ENCODE measurements around the gene CDH12. TPM values are rescaled to one million over a fixed set of nuclear protein-coding genes. Genes with fewer than 3 reads are reported as not detected.

CDH12 gene
- total RNA-seq, 4 donors from 2014 or later: 0.12 TPM; not detected in 3

GRCh38 chr5:22557251-22557650 lies 295.9 kb downstream of the CDH12 start:
- TF ChIP-seq CTCF (IDR thresholded peaks at IDR 0.05) (no peak), POLR2A (IDR thresholded peaks at IDR 0.05) (no peak), EP300 (IDR thresholded peaks at IDR 0.05) (no peak), POLR2AphosphoS5 (IDR thresholded peaks at IDR 0.05) (no peak)
- no peaks in the 10 kb centered on the region for H3K27me3 ChIP-seq
- no peak overlapping the region for H3K27ac ChIP-seq
- no peaks in the 10 kb centered on the region for H3K9me3 ChIP-seq
- H3K36me3 ChIP-seq: no peaks in the 10 kb centered on the region
- no peak for ATAC-seq
- 80 to 84% methylated on average over 5 to 6 of the region's 6 CpGs for WGBS, 2 donors (ENCODE audit: low coverage in 1 of 2)
- no peaks in the 10 kb centered on the region for H3K4me1 ChIP-seq
- no peak overlapping the region for H3K4me3 ChIP-seq

GRCh38 chr5:22554475-22554874 lies 298.7 kb downstream of the CDH12 start:
- Histone ChIP-seq H3K27ac (no peak overlapping the region), H3K4me1 (no peaks in the 10 kb centered on the region), H3K36me3 (no peaks in the 10 kb centered on the region), H3K9me3 (no peaks in the 10 kb centered on the region), H3K4me3 (no peak overlapping the region), H3K27me3 (no peaks in the 10 kb centered on the region)
- no peak for ATAC-seq
- TF ChIP-seq POLR2A (IDR thresholded peaks at IDR 0.05): no peak
- TF ChIP-seq EP300 (IDR thresholded peaks at IDR 0.05): no peak
- TF ChIP-seq POLR2AphosphoS5 (IDR thresholded peaks at IDR 0.05): no peak

- 72 to 80% methylated on average over 4 of the region's 4 CpGs for WGBS, 2 donors (ENCODE audit: low coverage in 1 of 2)
- TF ChIP-seq EP300 (IDR thresholded peaks at IDR 0.05) (no peak), CTCF (IDR thresholded peaks at IDR 0.05) (no peak), POLR2A (IDR thresholded peaks at IDR 0.05) (no peak), POLR2AphosphoS5 (IDR thresholded peaks at IDR 0.05) (no peak)
These were observed 303.1 kb downstream of the CDH12 start for GRCh38 chr5:22549876-22550671.

GRCh38 chr5:22542340-22542739 lies 310.8 kb downstream of the CDH12 start:
- Histone ChIP-seq H3K36me3 (no peaks in the 10 kb centered on the region), H3K4me1 (no peaks in the 10 kb centered on the region), H3K27ac (no peak overlapping the region), H3K9me3 (peaks cover 0 to 6% (median 0%) of the 10 kb centered on the region in 3 donors), H3K4me3 (no peak overlapping the region), H3K27me3 (no peaks in the 10 kb centered on the region)
- no peak for TF ChIP-seq CTCF (IDR thresholded peaks at IDR 0.05)
- ATAC-seq: no peak
- 17 to 46% methylated on average over 1 of the region's 1 CpG for WGBS, 2 donors (ENCODE audit: low coverage in 1 of 2)

More at GRCh38 chr5:22549876-22550671, 303.1 kb downstream of the CDH12 start:
- Histone ChIP-seq H3K27ac (no peak overlapping the region), H3K4me3 (no peak overlapping the region), H3K27me3 (no peaks in the 10 kb centered on the region), H3K36me3 (no peaks in the 10 kb centered on the region), H3K4me1 (no peaks in the 10 kb centered on the region), H3K9me3 (no peaks in the 10 kb centered on the region)
- ATAC-seq: no peak

- Histone ChIP-seq H3K36me3 (no peaks in the 10 kb centered on the region), H3K4me3 (no peak overlapping the region), H3K9me3 (peaks cover 0 to 6% (median 0%) of the 10 kb centered on the region in 3 donors), H3K27me3 (no peaks in the 10 kb centered on the region), H3K27ac (no peak overlapping the region), H3K4me1 (no peaks in the 10 kb centered on the region)
- ATAC-seq: no peak
- 20 to 40% methylated on average over 1 of the region's 1 CpG for WGBS, 2 donors (ENCODE audit: low coverage in 1 of 2)
- TF ChIP-seq POLR2AphosphoS5 (IDR thresholded peaks at IDR 0.05) (no peak), CTCF (IDR thresholded peaks at IDR 0.05) (no peak), EP300 (IDR thresholded peaks at IDR 0.05) (no peak), POLR2A (IDR thresholded peaks at IDR 0.05) (no peak)
These were observed 312.1 kb downstream of the CDH12 start for GRCh38 chr5:22541037-22541436.

All from gastroesophageal sphincter (tissue), 4 donors.